Measurements from ENCODE around the gene CYS1. TPM values are rescaled to one million over a fixed set of nuclear protein-coding genes. Genes with fewer than 3 reads are reported as not detected.
A peak's percentile ranks its signal among the peaks of the same experiment; 100 is the strongest.

CYS1 gene
- total and polyA plus RNA-seq, 2 donors (not counting 3 experiments of a cell fraction or from before 2014, with no cell fraction given) = not detected

DNA sequence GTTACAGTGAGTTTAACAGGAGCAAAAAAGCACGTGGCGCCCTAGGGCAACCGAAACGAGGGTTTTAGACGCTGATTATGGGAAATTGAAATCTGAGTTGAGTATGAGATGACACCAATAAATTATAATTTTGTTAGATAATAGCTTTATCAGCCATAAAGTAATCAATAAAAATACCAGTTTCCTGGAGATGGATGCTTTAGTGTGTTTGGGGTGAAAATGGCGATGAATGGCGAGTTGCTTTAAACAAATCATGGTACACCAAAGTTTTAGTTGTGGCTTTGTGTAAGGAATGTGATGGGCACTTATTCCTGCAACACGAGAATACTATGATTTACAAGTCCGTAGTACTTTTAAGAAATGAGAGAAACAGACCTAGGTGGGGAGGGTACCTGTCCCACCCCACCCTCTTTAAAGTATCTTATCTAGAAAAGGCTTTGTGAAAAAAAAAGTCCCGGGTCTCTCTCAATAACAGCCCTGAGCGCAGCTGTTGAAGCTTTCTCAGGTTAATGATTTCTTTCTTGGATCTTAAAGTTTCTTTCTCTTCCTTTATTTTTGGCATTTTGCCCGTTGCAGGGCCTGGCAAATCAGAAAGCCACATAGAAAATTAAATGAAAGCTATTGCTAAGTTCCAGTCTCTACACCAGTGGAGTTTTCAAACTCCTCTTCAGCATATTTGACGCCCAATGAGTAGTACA, 40.8 kb upstream of the CYS1 start:
- Histone ChIP-seq H3K36me3 (ENCODE audit: control insufficient read depth in 2 of 2, extremely low read depth in 1 of 2, insufficient read depth in 2 of 2, low read length in 2 of 2) (peaks cover 0 to 6% of the 10 kb centered on the region in 2 experiments), H3K9ac (replicated peaks; ENCODE audit: extremely low read depth, insufficient read depth, low read length) (peak overlapping the region; percentile 77), H3K4me1 (ENCODE audit: control insufficient read depth, extremely low read depth, insufficient read depth, low read length) (peaks cover 45% of the 10 kb centered on the region), H3K27me3 (ENCODE audit: control insufficient read depth in 2 of 2, insufficient read depth in 2 of 2, low read length in 2 of 2) (no peaks in the 10 kb centered on the region), H3K9me1 (replicated peaks; ENCODE audit: control insufficient read depth, extremely low read depth, insufficient read depth, low read length) (no peaks in the 10 kb centered on the region), H3K27ac (ENCODE audit: insufficient read depth, low read depth, low read length) (peak overlapping the region; percentile 60), H2AFZ (ENCODE audit: low read depth, low read length) (peak overlapping the region; percentile 41), H4K20me1 (replicated peaks; ENCODE audit: control insufficient read depth, extremely low read depth, insufficient read depth, low read length) (no peaks in the 10 kb centered on the region), H3K9me3 (replicated peaks; ENCODE audit: control insufficient read depth, insufficient read depth, low read length) (no peaks in the 10 kb centered on the region), H3K79me2 (ENCODE audit: control insufficient read depth, insufficient read depth, low read length) (peaks cover 39% of the 10 kb centered on the region), H3K4me2 (ENCODE audit: insufficient read depth, low read length) (peak overlapping the region; percentile 80), H3K4me3 (replicated peaks in 1 of 3; ENCODE audit: insufficient read depth in 1 of 3, low read depth in 1 of 3, low read length in 3 of 3) (peak overlapping the region; percentile 14 to 91 (median 54))
- ChIA-PET POLR2A (no interaction called here), CTCF (interaction anchor here (1.0 to 2.9 kb wide), 6 partner anchors 24 to 314 kb away, joined by 3 to 20 read pairs (median 7); no protein-coding TSS in a partner anchor)
- TF ChIP-seq MYC (IDR thresholded peaks at IDR 0.05; ENCODE audit: low read depth, low read length) = no peak
- no peak for TF ChIP-seq EZH2 (IDR thresholded peaks at IDR 0.05; ENCODE audit: borderline replicate concordance, low read depth, low read length, severe bottlenecking)
- TF ChIP-seq, protein P1, sequence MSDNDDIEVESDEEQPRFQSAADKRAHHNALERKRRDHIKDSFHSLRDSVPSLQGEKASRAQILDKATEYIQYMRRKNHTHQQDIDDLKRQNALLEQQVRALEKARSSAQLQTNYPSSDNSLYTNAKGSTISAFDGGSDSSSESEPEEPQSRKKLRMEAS (IDR thresholded peaks at IDR 0.05; ENCODE audit: insufficient read depth, insufficient read length) = peak; percentile 66
- TF ChIP-seq POLR2AphosphoS5 (IDR thresholded peaks at IDR 0.05; ENCODE audit: insufficient read depth, low read depth, low read length) = no peak
- peak; percentile 10 for TF ChIP-seq POLR2A (IDR thresholded peaks at IDR 0.05; ENCODE audit: low read depth, low read length)
- no peak for TF ChIP-seq JUN (IDR thresholded peaks at IDR 0.05; ENCODE audit: borderline replicate concordance, insufficient read depth, insufficient read length, low read depth)
- no peak for TF ChIP-seq FOS (IDR thresholded peaks at IDR 0.05; ENCODE audit: borderline replicate concordance, insufficient read depth, low read length)
- TF ChIP-seq, protein P2, sequence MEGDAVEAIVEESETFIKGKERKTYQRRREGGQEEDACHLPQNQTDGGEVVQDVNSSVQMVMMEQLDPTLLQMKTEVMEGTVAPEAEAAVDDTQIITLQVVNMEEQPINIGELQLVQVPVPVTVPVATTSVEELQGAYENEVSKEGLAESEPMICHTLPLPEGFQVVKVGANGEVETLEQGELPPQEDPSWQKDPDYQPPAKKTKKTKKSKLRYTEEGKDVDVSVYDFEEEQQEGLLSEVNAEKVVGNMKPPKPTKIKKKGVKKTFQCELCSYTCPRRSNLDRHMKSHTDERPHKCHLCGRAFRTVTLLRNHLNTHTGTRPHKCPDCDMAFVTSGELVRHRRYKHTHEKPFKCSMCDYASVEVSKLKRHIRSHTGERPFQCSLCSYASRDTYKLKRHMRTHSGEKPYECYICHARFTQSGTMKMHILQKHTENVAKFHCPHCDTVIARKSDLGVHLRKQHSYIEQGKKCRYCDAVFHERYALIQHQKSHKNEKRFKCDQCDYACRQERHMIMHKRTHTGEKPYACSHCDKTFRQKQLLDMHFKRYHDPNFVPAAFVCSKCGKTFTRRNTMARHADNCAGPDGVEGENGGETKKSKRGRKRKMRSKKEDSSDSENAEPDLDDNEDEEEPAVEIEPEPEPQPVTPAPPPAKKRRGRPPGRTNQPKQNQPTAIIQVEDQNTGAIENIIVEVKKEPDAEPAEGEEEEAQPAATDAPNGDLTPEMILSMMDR (IDR thresholded peaks at IDR 0.05; ENCODE audit: extremely low read depth in 1 of 2, insufficient read depth in 1 of 2, low read depth in 1 of 2, low read length in 2 of 2) = no peak
- intact Hi-C loops (cut with micrococcal nuclease) = loop anchor here (1.0 to 10.0 kb wide), 2 partner anchors 49 to 454 kb away; no protein-coding TSS in a partner anchor
- dilution Hi-C loops (cut with MboI; ENCODE audit: extremely low pct_ligation_motif_present, low sequenced_read_pairs) = no loop called here
- no TSS peak for BruUV-seq (replicated peaks)
- FAIRE-seq (no peak), DNase-seq (ENCODE audit: low read depth, low spot score) (no peak)

Measured in endothelial cell of umbilical vein (primary cell).